Measurements from ENCODE around the gene WDR7. TPM values are rescaled to one million over a fixed set of nuclear protein-coding genes. Genes with fewer than 3 reads are reported as not detected.

Gene WDR7
- total RNA-seq, 1 donor, result 30.7 TPM

DNA sequence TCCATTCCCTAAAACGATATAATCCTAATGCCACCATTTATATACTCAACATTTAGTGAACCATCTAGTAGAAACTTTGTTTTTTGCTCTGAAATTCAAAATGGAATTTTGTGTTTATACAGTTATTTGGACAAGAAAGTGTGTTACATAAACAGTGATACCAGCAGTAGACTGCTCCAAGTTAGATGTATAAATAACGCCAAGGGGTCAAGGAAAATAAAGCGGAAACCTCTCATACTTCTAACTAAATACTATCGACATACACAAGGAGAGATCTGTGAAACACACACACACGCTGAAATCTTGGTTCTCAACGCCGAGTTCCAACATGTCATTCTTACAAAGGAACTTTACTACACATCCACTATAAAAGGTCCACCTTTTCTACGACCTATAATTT, 14.0 kb upstream of the WDR7 start:
- peak overlapping the region; percentile 78 for H3K4me3 ChIP-seq (ENCODE audit: low read depth, low read length)
- TF ChIP-seq, protein P1, sequence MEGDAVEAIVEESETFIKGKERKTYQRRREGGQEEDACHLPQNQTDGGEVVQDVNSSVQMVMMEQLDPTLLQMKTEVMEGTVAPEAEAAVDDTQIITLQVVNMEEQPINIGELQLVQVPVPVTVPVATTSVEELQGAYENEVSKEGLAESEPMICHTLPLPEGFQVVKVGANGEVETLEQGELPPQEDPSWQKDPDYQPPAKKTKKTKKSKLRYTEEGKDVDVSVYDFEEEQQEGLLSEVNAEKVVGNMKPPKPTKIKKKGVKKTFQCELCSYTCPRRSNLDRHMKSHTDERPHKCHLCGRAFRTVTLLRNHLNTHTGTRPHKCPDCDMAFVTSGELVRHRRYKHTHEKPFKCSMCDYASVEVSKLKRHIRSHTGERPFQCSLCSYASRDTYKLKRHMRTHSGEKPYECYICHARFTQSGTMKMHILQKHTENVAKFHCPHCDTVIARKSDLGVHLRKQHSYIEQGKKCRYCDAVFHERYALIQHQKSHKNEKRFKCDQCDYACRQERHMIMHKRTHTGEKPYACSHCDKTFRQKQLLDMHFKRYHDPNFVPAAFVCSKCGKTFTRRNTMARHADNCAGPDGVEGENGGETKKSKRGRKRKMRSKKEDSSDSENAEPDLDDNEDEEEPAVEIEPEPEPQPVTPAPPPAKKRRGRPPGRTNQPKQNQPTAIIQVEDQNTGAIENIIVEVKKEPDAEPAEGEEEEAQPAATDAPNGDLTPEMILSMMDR (IDR thresholded peaks at IDR 0.05; ENCODE audit: insufficient read depth, low read depth, low read length), result no peak
- DNase-seq (ENCODE audit: low read depth), result peak; percentile 30

DNA sequence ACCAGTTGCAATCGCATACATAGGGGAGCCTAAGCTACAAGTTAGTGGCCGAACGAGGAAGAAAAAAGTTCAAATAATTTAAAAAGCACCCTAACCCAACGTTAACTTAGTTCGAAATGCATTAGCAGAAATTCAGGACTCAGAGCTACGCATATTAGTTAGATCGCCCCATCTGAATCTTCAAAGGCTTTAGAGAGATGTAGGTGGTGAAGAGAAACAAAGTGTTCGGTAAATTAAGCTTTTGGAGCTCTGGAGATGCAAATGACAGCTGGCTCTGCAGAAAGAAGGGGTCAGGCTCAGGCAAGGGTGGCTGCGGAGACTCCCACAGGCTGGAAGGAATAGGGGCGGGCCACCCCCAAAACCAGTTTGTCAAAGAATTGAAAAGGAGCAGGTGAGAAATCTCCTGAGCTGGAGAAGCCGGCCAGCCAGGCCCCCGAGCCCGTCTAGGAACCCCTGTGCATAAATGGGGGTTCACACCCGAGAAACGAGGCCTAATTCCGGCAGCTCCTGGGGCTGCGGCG, 13.4 kb upstream of the WDR7 start:
- peak overlapping the region; percentile 78 for H3K4me3 ChIP-seq (ENCODE audit: low read depth, low read length)
- no peak for DNase-seq (ENCODE audit: low read depth)

DNA sequence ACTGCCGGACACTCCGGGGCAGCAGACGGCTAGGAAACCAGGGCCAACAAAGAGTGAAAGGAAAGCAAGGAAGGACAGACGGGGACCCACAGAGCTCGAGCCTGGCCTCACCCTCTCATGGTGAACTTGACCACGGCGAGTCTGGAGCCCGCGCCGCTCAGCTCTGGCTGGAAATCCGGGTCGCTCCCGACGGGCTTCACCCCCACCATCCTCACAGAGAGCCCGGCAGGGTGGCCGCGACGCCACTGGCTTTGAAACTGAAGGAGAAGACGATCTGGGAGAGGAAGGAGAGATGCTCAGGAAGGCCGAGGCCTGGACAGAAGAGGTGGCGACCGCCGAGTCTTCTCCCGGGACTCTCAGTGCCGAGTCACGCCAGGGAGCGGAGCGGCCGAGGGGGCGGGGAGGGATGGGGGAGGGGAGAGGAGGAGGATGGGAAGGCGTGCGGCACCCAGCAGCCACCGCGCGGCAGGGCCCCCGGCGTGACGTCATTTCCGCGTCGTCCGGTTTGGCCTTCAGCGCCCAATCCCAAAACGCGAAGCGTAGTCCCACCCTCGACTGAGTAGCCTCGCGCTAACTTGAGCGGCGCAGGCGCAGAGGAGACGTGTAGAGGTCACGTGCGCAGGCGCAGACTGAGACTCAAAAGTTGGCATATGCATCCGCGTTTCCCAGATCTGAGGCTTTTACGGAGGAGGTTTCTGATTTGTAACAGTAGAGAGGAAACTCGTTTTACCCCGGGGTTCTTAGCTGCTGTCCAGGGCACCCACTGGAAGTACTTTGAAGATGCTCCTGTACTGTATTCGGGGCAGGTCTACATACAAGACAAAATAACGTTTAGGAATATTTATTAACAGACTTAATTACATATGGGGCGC, 12.7 kb upstream of the WDR7 start, which contains the start of gene TXNL1:
Gene TXNL1 (minus strand): TSS at position 361 of the 872 bp plus-strand sequence. CDS start 152 bp downstream, at position 209.
- TF ChIP-seq, protein P1 (IDR thresholded peaks at IDR 0.05; ENCODE audit: insufficient read depth, low read depth, low read length), result no peak
- H3K4me3 ChIP-seq (ENCODE audit: low read depth, low read length), result peak within 1 kb of the TSS; percentile 78

More for the DNA sequence above, 13.4 kb upstream of the WDR7 start:
- TF ChIP-seq, protein P1 (IDR thresholded peaks at IDR 0.05; ENCODE audit: insufficient read depth, low read depth, low read length), result no peak

DNA sequence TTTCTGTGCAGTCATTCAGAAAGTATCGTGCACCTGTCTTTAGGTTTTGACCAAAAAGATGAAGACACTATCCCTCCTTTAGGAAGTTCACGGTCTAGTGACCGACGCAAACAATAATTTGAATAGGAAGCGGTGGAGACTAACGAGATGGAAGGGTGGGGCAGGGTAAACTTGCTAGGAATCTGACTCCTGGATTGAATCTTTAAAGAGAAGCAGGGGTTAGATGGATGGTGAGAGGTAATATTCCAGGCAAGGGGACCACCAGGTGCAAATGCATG, 12.1 kb upstream of the WDR7 start:
- no peak for DNase-seq (ENCODE audit: low read depth)
- H3K4me3 ChIP-seq (ENCODE audit: low read depth, low read length), result peak overlapping the region; percentile 78
- TF ChIP-seq, protein P1 (IDR thresholded peaks at IDR 0.05; ENCODE audit: insufficient read depth, low read depth, low read length), result no peak

More for the DNA sequence above, 12.7 kb upstream of the WDR7 start, which contains the start of gene TXNL1:
- peak; percentile 99 for DNase-seq (ENCODE audit: low read depth)

DNA sequence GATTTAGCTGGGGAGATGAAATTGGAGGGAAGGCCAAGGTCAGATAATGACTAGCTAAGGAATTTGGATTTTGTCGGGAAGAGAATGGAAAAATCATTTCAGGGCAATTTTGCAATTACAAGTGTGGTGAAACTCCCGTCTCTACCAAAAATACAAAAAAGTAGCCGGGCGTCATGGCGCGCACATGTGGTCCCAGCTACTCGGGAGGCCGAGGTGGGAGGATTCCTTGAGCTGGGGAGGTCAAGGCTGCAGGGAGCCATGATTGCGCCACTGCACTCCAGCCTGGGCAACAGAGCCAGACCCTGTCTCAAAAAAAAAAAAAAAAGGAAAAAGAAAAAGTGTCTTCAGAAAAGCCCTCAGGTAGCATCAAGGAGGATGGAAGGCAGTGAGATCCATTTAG, 11.6 kb upstream of the WDR7 start:
- TF ChIP-seq, protein P1 (IDR thresholded peaks at IDR 0.05; ENCODE audit: insufficient read depth, low read depth, low read length), result no peak
- no peak overlapping the region for H3K4me3 ChIP-seq (ENCODE audit: low read depth, low read length)
- no peak for DNase-seq (ENCODE audit: low read depth)

DNA sequence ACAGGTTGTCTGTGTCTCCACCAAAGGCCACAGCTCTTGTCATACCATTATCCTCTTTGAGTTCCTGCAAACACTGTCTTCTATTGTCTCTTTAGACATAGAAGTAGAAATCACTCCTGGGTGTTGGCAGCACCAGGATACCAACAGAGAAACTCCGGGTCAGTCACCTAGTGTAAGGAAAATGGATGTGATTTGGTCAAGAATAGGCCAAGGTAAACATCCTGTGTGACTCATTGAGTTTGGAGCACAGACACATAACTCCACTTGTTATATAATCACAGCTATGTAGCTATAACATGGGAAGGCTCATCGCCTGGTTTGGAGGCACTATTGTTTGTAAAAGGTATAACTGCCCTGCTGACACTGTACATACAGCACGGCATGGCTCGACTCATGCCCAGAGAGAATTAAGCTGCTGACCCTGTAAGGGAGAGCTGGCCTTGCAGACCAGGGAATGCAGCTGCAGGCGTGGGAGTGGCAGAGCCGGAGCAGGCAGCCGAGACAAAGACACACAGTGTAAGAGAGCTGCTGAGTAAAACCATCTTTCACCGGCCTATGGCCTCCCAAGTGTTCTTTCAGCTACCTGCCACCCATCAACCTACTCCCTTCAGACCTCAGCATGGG, 9.3 kb upstream of the WDR7 start:
- TF ChIP-seq, protein P1 (IDR thresholded peaks at IDR 0.05; ENCODE audit: insufficient read depth, low read depth, low read length), result no peak
- H3K4me3 ChIP-seq (ENCODE audit: low read depth, low read length), result no peak overlapping the region
- peak; percentile 60 for DNase-seq (ENCODE audit: low read depth)

Measured in fibroblast of villous mesenchyme (primary cell).